Chondrocyte (in vitro differentiated cells): Measurements from ENCODE around the gene CUEDC1. TPM values are rescaled to one million over a fixed set of nuclear protein-coding genes. Genes with fewer than 3 reads are reported as not detected.

Experiments
- DNase-seq: peaks from one replicate; pipeline ENCODE4 v3.0.0; 2021; ENCODE audit warnings: mixed read lengths, low spot score
- H3K27ac Mint-ChIP-seq: one replicate; pipeline ENCODE4 v1.8.0; 2021; ENCODE audit warnings: mild to moderate bottlenecking, moderate library complexity, mixed read lengths; ENCODE audit not compliant: unreplicated experiment
- H3K27me3 Mint-ChIP-seq: 2 replicates; pipeline ENCODE4 v1.8.0; 2021; ENCODE audit warnings: low read depth, mixed read lengths
- H3K36me3 Mint-ChIP-seq: 2 replicates; pipeline ENCODE4 v1.8.0; 2021; ENCODE audit warnings: low read depth, mixed read lengths
- H3K4me1 Mint-ChIP-seq: 2 replicates; pipeline ENCODE4 v1.8.0; 2021; ENCODE audit warnings: low read depth, mild to moderate bottlenecking, mixed read lengths
- H3K4me3 Mint-ChIP-seq: one replicate; pipeline ENCODE4 v1.8.0; 2021; ENCODE audit warnings: mild to moderate bottlenecking, moderate library complexity, mixed read lengths; ENCODE audit not compliant: unreplicated experiment
- H3K9me3 Mint-ChIP-seq: 2 replicates; pipeline ENCODE4 v1.8.0; 2021; ENCODE audit warnings: low read depth, mixed read lengths
- total RNA-seq: library from RNA; stranded (reverse); gene quantifications from 3 replicates; pipeline ENCODE4 v1.2.1, GENCODE V29; 2021
- TF ChIP-seq, protein P1 (sequence below): fragments of 200-600 bp; sonication (generic); IDR thresholded peaks from 2 replicates; pipeline ENCODE4 v1.5.0; 2021; ENCODE audit warnings: antibody characterized with exemption, mild to moderate bottlenecking, moderate library complexity

CUEDC1 gene
- total RNA-seq, 1 donor from 2014 or later = 41.9 TPM

DNA sequence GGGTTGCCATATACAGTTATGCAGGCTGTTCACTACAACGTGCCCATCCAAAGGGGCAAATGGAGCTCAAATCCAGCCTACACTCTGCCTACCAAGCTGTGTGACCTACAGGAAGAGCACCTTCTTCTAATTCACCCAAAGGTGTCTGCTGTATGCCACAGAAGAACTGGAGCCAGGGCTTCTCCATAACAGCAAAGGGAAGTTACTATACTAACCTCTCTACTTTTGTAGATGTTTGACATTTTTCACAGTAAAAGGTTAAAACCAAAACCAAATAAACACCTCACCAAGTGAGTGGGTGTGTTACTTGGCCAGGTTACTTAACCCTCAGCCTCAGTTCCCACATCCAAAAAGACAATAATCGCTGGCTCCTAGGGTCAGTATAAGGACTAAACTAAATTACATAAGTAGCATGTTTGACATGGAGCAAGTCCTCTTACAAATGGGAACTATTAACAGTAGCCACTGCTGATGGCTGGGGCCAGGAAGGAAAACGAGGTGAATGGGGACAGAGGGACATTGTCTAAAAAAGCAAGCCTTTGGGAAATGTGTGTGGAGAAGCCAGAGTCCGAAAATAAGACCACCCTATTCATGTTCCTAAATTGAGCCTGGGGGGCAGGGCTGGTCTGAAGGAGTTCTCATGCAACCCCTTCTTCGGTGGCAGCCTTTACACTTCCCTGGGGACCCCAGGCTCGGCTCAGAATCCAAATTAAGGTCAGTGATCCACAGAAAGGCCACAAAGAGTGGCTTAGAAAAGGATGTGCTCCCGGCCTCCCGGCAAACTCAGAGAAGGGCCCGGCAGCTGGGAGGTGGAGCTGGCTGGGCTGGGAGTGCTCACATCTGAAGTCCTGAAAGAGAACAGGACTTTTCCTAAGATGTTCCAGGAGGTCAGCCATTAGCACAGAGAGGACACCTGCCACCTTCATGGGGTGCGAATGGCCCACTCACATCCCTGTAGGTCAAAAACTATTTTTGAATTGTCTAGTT lies 13.5 kb downstream of the CUEDC1 start:
- TF ChIP-seq, protein P1, sequence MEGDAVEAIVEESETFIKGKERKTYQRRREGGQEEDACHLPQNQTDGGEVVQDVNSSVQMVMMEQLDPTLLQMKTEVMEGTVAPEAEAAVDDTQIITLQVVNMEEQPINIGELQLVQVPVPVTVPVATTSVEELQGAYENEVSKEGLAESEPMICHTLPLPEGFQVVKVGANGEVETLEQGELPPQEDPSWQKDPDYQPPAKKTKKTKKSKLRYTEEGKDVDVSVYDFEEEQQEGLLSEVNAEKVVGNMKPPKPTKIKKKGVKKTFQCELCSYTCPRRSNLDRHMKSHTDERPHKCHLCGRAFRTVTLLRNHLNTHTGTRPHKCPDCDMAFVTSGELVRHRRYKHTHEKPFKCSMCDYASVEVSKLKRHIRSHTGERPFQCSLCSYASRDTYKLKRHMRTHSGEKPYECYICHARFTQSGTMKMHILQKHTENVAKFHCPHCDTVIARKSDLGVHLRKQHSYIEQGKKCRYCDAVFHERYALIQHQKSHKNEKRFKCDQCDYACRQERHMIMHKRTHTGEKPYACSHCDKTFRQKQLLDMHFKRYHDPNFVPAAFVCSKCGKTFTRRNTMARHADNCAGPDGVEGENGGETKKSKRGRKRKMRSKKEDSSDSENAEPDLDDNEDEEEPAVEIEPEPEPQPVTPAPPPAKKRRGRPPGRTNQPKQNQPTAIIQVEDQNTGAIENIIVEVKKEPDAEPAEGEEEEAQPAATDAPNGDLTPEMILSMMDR = no peak
- Mint-ChIP-seq H3K36me3 (no peaks in the 10 kb centered on the region), H3K27ac (no peak overlapping the region), H3K4me3 (no peak overlapping the region), H3K9me3 (no peaks in the 10 kb centered on the region), H3K27me3 (no peaks in the 10 kb centered on the region), H3K4me1 (peaks cover 53% of the 10 kb centered on the region)
- no peak for DNase-seq

DNA sequence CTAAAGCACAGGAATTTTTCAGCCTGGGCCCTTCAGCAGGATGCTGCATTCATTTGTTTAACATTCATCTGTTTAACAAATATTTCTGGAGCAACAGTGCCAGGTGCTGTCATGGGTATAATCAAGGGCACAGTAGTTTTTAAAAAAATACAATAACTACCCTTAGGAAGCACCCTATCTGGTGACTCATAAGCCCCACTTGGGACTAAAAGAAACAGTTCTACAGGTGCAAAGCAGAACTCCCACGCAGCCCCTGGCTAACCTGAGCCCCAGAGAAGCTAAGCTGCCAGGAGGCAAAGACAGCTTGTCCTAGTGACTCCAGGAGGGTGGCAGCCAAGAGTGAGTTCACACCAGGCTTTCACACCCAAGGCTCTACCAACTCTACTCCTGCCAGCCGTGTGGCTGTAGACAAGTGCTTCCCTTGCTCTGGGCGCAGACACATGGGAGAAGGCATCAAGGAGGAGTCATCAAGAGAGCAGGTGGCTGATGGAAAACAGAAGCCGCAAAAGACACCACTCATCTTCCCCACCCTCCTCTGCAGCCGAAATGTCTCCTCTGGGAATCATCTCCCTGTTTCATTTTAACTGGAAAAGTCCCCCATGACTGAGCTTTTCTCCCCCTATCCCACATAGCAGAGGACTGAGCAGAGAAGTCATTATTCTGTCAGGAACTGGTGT lies 14.4 kb downstream of the CUEDC1 start:
- Mint-ChIP-seq H3K27me3 (no peaks in the 10 kb centered on the region), H3K4me3 (no peak overlapping the region), H3K9me3 (no peaks in the 10 kb centered on the region), H3K4me1 (peaks cover 53% of the 10 kb centered on the region), H3K36me3 (no peaks in the 10 kb centered on the region), H3K27ac (no peak overlapping the region)
- no peak for DNase-seq
- TF ChIP-seq, protein P1 = no peak

DNA sequence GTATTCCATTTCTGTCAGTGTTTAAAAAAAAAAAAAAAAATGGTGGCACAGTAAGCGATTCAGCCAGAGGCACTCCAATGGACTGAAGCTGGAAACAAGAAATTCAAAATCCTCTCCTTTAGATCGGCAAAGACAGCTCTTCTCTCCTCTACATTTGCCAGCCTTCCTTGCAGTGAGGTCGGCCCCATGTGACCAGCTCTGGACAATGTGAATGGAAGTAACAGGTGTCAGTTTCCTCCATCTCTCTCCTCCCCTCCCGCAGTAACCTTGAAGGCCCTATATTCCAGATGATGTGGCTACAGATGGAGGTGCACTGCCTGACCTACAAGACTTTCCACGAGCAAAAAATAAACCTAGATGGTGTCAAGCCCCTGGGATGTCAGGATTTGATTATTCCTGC lies 15.0 kb downstream of the CUEDC1 start:
- no peaks in the 10 kb centered on the region for H3K9me3 Mint-ChIP-seq
- no peaks in the 10 kb centered on the region for H3K27me3 Mint-ChIP-seq
- H3K27ac Mint-ChIP-seq = no peak overlapping the region
- DNase-seq = no peak
- H3K4me1 Mint-ChIP-seq = peaks cover 54% of the 10 kb centered on the region
- no peaks in the 10 kb centered on the region for H3K36me3 Mint-ChIP-seq
- TF ChIP-seq, protein P1 = no peak
- no peak overlapping the region for H3K4me3 Mint-ChIP-seq

DNA sequence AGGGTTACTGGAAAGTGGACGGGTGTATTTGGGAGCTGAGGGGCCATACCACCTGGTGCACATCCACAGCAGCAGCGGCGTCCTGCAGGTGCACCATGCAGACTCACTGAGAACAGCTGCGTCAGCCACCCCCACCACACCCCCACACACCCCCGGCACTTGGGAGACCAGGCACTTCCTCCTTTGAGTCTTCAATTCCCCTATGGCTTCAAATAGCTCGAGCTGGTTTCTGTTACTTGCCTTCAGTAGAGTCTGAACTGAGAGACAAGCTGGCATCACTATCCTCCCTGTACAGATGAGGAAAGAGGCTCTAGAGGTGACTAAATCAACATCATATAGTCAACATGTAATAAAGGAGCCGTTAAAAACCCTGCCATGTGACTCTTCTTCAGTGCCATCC lies 15.4 kb downstream of the CUEDC1 start:
- TF ChIP-seq, protein P1 = no peak
- DNase-seq = no peak
- Mint-ChIP-seq H3K36me3 (no peaks in the 10 kb centered on the region), H3K9me3 (no peaks in the 10 kb centered on the region), H3K4me3 (no peak overlapping the region), H3K27me3 (no peaks in the 10 kb centered on the region), H3K4me1 (peaks cover 54% of the 10 kb centered on the region), H3K27ac (no peak overlapping the region)

DNA sequence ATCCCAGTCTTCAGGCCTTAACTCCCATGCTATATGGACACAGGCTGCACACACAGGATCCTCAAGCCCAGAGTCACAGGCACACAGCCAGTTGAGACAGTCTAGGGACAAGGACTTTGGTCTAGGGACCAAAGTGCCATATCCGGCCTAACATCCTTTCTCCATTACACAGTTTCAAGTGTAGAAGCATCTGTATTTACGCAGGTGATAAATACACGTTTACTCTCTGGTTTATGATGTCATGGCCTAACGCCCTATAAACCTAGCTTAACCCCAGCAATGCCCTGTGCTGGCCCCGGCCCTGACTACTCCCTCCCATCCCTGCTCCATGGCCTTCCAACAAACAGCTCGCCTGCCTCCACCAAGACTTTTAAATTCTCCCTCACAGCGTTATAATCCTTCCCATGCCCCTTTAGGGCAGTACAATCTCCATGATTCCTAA lies 17.1 kb downstream of the CUEDC1 start:
- no peaks in the 10 kb centered on the region for H3K27me3 Mint-ChIP-seq
- H3K27ac Mint-ChIP-seq = no peak overlapping the region
- no peak overlapping the region for H3K4me3 Mint-ChIP-seq
- TF ChIP-seq, protein P1 = no peak
- no peaks in the 10 kb centered on the region for H3K9me3 Mint-ChIP-seq
- H3K36me3 Mint-ChIP-seq = no peaks in the 10 kb centered on the region
- DNase-seq = no peak
- peaks cover 45% of the 10 kb centered on the region for H3K4me1 Mint-ChIP-seq
